ENCODE results near the gene MPDU1.
"Not testable (repeated sequence)": the region's sequence is repeated elsewhere in the genome, so short reads cannot be mapped to it uniquely, and the experiment has no call there.

MPDU1 gene

DNA sequence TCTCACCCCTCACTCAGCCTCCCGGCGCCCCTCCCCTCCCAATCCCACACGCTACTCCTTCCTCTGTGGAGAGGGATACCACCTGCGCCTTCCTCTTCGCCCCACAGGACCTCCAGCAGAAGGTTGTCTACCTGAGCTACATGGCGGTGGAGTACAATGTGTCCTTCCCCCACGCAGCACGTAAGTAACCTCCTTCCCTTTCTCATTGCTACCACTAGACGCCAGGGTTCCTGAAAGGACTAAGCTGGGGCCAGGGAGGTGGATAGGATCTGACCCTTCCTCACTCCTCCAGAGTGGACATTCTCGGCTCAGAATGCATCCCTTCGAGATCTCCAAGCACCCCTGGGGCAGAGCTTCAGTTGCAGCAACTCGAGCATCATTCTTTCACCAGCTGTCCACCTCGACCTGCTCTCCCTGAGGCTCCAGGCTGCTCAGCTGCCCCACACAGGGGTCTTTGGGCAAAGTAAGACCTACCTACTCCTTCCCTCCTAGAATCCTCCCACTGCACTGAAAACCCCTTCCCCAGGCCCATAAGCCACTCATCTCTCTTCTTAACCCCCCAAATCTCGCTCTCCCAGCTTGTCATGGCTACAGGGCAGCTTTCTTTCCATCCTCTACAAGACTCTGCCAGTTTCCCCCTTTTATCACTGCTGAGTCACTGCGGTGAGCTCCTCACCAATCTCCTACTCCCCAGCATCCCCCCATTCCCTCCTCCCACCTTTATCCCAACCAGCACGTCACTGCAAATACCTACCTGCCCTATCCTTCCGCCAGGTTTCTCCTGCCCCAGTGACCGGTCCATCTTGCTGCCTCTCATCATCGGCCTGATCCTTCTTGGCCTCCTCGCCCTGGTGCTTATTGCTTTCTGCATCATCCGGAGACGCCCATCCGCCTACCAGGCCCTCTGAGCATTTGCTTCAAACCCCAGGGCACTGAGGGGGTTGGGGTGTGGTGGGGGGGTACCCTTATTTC, 2.8 kb upstream of the MPDU1 start:
- no peak for DNase-seq (ENCODE audit: low spot score)

- no peak for DNase-seq (ENCODE audit: low spot score)
These were observed 1.0 kb upstream of the MPDU1 start for GRCh38 chr17:7582396-7583252.

GRCh38 chr17:7586673-7587419, 3.2 kb downstream of the MPDU1 start:
- no peak for DNase-seq (ENCODE audit: low spot score)

GRCh38 chr17:7587420-7588151, 3.9 kb downstream of the MPDU1 start:
- DNase-seq (ENCODE audit: low spot score), result no peak

DNA sequence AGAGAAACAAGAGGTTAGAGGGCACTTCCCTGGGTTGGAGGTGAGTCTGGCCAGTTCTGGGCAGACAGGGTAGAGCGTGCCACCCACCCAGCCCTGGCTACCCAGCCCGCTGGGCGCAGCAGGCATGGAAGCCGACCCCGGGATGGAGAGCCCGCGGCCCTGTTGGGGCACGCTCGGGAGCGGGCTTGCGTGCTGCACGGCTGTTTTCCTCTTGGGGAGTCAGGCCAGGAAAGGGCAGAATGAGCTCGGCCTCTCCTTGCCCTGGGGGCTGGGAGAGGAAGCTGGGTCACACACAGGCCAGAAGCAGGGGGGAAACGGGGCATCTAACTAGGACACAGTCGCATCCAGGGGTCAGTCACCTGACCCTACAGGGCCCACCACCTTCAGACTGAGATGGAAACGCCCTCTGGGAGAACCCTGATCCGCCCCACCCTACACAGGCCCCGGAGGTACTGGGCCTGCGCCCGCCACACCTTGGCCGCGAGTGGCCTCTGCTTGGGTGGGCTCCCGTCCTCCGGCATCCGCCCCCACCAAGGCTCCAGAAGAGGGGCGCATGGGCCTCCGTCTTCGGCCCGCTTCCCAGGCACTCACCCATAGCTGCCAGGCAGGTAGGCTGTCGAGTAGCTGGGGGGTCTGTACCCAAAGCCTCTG, 5.0 kb downstream of the MPDU1 start:
- no peak for DNase-seq (ENCODE audit: low spot score)

DNA sequence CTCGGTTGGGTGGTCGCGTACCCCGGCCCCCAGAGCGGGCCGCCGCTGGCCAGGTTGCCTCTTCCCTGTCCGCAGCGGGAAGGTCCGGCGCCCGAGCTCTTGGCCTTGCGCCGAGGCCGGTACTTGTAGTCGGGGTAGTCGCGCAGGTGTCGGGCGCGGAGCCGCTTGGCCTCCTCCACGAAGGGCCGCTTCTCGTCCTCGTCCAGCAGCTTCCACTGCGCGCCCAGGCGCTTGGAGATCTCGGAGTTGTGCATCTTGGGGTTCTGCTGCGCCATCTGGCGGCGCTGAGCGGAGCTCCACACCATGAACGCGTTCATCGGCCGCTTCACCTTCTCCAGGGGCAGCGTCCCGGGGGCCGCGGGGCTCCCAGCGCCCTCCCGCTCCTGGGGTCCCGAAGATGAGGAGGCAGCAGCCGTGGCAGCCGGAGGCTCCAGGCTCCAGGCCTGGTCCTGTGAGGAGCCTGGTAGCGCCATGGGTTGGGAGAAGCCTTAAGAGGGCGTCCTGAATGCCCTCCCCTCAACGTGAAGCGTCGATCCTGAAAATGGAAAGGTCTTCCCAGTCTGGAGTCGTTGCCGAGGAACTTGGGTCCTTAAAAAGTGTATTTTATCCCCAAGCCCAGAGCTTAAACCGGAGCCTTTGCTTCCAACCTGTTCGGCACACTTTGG, 5.7 kb downstream of the MPDU1 start:
- peak; percentile 71 for DNase-seq (ENCODE audit: low spot score)

DNA sequence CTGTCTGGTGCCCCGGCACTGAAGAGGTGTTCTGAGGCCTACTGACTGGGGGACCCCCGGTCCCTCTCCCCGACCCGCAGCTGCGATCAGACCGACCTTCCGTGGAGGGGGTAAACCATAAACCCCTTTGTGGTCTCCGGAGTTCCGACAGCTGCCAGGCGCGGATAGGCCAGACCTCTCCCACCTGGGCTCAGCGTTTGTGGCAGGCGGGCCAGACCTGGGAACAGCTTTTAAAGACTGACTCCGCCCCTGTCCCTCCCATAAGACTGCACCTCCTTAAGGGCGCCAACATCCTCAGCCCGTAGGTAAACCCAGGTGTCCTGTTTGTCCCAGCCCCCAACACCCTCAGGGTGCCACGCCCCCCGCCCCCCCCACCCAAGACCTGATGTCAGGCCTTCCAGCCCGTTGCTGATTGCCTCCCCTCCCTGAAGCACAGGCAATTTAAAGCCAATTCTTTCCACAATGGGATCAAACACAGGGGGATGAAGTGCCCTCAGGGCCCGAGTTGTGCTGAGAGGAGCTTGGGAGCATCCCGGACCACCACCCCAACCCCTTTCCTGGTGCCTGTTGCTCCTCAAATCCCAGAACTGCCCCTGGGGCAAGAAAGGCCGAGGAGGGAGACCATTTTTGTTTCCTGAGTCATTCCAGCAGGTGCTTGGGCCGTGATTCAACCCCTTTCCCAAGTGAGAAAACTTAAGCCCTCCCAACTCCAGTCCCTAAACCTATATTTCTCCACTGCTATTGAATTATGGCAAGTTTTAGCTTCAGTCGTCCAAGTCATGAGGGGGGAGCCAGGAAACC, 6.4 kb downstream of the MPDU1 start, which contains the start of gene SOX15:
Gene SOX15, minus strand, starts transcription at position 204 of the 801 bp plus-strand sequence. CDS start 418 bp downstream, outside the sequence.
- no peak for DNase-seq (ENCODE audit: low spot score)

DNA sequence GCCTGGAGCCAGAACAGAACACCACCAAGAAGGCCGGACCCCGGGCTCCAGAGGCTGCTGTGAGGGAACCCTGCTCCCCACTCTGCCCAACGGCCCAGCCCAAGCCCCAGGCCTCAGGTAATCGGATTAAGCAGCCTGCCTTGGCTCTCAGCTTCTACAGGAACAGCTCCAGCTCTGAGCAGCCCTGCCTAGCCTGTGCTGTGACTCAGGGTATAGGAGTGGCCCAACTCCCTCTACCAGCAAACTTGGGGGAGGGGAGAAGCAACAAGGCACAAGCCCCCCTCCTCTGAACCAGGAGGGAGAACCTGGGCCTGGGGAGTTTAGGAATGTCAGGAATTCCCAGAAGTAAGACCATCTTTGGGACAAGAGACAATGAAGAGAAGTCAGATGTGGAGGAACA, 7.1 kb downstream of the MPDU1 start:
- DNase-seq (ENCODE audit: low spot score), result no peak

DNA sequence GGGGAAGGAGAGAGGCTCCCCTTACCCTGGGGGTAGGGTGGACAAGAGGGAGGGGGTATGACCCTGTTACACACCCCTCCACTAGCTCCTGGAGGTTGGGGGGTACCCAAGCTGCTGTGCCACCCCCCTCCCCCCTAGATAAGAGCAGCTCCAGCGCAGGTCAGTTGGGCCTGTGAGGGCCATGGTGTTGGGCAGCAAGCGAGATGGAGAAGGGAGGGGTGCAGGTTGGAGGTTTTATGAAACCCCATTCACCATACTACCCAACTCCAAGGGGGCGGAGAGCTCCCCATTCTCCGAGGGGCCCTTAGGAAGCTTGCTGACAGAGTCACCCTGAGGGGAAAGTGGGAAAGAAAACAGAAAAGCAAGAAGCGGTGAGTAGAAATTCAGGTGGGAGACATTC, 7.9 kb downstream of the MPDU1 start:
- DNase-seq (ENCODE audit: low spot score), result no peak

GRCh38 chr17:7592422-7593021, 8.9 kb downstream of the MPDU1 start:
- no peak for DNase-seq (ENCODE audit: low spot score)

DNA sequence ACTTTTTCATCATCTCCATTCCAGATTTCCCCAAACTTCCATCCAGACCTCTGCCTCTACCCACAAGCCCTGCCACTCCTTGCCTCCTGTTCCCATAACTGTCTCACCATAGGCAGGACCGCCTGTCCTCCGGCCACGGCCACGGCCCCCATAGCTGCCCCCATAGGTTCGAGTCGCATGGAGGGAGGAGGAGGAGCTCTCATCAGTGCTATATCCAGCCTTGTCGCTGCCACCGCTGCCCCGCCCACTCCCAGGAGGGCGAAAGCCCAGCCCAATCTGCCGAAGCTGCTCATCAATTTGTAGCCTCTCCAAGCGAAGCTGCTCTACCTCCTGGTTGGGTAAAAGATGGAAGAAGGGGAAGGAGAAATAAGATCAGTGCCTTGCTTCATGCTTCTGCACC, 9.6 kb downstream of the MPDU1 start:
- no peak for DNase-seq (ENCODE audit: low spot score)

- not testable (repeated sequence) for DNase-seq (ENCODE audit: low spot score)
These were observed 13.9 kb downstream of the MPDU1 start for GRCh38 chr17:7597561-7597960.

- no peak for DNase-seq (ENCODE audit: low spot score)
These were observed 22.6 kb downstream of the MPDU1 start for GRCh38 chr17:7606280-7606679.

DNA sequence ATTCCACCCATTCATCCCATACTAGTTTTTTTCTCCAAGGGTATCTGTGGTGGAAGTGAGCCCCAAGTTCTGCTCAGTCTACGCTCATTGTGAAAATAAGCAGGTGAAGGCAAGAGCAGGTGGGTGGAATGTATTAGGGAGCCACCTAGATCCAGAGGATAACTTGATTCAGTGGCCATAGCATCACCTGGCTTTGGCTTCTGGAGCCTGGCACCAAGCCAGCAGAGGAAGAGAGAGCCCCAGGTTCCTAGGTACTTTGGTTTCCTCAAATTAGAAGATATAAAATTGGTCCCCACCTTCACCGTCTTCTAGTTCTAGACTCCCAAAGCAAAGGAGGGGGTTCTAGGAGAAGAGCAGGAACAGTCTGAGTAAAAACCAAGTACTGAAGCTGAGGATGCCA, 27.0 kb downstream of the MPDU1 start:
- DNase-seq (ENCODE audit: low spot score), result no peak

DNA sequence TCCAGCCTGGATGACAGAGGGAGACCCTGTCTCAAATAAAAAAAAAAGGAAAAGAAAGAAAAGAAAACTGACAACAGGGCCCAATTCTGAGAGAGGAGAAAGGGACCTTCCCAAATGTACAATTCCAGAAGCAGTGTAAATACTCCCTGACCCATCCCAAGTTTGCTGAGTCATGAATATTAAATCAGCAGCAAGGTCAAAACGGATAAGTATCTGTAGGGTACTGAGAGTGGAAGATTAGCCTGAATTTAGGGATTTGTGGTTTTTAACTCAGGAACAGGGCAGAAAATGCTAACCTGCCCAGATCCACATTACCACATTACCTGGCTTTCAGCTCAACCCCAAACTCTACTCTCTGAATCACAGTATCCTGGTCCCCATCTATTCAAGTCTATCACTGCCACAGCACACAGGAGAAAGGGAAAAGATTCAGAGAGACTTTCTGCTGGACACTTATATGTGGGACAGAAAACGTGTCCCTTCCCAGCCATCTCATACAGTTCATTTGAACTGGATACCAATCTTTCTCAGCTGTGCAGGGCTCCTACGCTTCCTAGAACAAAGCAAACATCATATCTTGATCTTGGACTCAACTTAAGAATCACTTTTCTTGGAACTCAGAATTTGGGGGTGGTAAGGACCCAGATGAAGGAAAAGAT, 28.1 kb downstream of the MPDU1 start:
- no peak for DNase-seq (ENCODE audit: low spot score)

- DNase-seq (ENCODE audit: low spot score), result no peak
These were observed 28.6 kb downstream of the MPDU1 start for GRCh38 chr17:7612294-7612640.

- no peak for DNase-seq (ENCODE audit: low spot score)
These were observed 30.2 kb downstream of the MPDU1 start for GRCh38 chr17:7613769-7614424.

Measured in CD4-positive, alpha-beta T cell treated with Interleukin-2 at 100 ng/mL for 4 hours (primary cell).